ENCODE measurements around the gene AUP1. TPM values are rescaled to one million over a fixed set of nuclear protein-coding genes. Genes with fewer than 3 reads are reported as not detected.

The AUP1 gene
- total and polyA plus RNA-seq, 2 of the 8 experiments (the other 6 are each of a cell fraction or from before 2014, with no cell fraction given) = 83.4 to 121 TPM

GRCh38 chr2:74507926-74508520, 21.5 kb downstream of the AUP1 start:
- Histone ChIP-seq H3K27me3 (replicated peaks in 1 of 4; ENCODE audit: control insufficient read depth in 3 of 4, extremely low read depth in 1 of 4, insufficient read depth in 3 of 4, low read length in 3 of 4) (peaks cover 47 to 80% (median 75%) of the 10 kb centered on the region in 4 experiments), H3K9ac (replicated peaks in 1 of 4; ENCODE audit: extremely low read depth in 1 of 4, low read depth in 3 of 4, low read length in 3 of 4) (peak overlapping the region in 3 of 4 experiments; percentile 7 to 40 (median 38); a peak in 6 of 7 replicates), H3K18ac (ENCODE audit: extremely low read depth, low read length) (peak overlapping the region; percentile 68; the same call in 1 of the 2 replicates), H3K4me1 (replicated peaks in 1 of 4; ENCODE audit: control insufficient read depth in 3 of 4, insufficient read depth in 4 of 4, low read length in 3 of 4) (peaks cover 2 to 20% (median 18%) of the 10 kb centered on the region in 4 experiments), H2BK15ac (ENCODE audit: low read length) (no peak overlapping the region), H3K27ac (ENCODE audit: low read depth, low read length) (peak overlapping the region; percentile 99; the same call in 1 of the 2 replicates), H4K5ac (ENCODE audit: insufficient read length, low read depth, low read length) (peak overlapping the region; percentile 85), H3K56ac (replicated peaks; ENCODE audit: insufficient read length, low read depth, low read length) (peak overlapping the region; percentile 83), H3K4me3 (ENCODE audit: extremely low read depth in 1 of 4, insufficient read depth in 2 of 4, low read depth in 3 of 4, low read length in 4 of 4) (peak overlapping the region; percentile 61 to 98 (median 92)), H4K8ac (ENCODE audit: extremely low read depth, insufficient read depth, low read length) (peak overlapping the region; percentile 43; the same call in 1 of the 2 replicates), H2AK5ac (ENCODE audit: low read depth, low read length) (no peak overlapping the region), H4K91ac (replicated peaks; ENCODE audit: insufficient read length, low read length) (peak overlapping the region; percentile 25), H3K79me1 (ENCODE audit: low read depth, low read length) (no peaks in the 10 kb centered on the region), H3K14ac (ENCODE audit: insufficient read length) (no peak overlapping the region), H2BK5ac (ENCODE audit: low read depth, low read length) (no peak overlapping the region; the same call in 1 of the 2 replicates), H3K4ac (replicated peaks; ENCODE audit: insufficient read length, low read depth, low read length) (no peak overlapping the region), H3K36me3 (ENCODE audit: control insufficient read depth in 2 of 4, insufficient read depth in 4 of 4, low read length in 3 of 4) (peaks cover 0 to 9% (median 4%) of the 10 kb centered on the region in 4 experiments; a peak in 6 of 8 replicates), H3K23me2 (ENCODE audit: low read depth, low read length) (peaks cover 21% of the 10 kb centered on the region), H2BK120ac (replicated peaks; ENCODE audit: low read depth, low read length) (no peak overlapping the region), H3K9me3 (ENCODE audit: insufficient read depth in 2 of 2, low read depth in 1 of 2, low read length in 1 of 2) (no peaks in the 10 kb centered on the region), H3K79me2 (ENCODE audit: control insufficient read depth in 1 of 2, insufficient read depth in 2 of 2, low read length in 2 of 2) (peaks cover 0 to 3% of the 10 kb centered on the region in 2 experiments; a peak in 1 of 4 replicates), H3K23ac (ENCODE audit: insufficient read length) (no peak overlapping the region), H2BK20ac (ENCODE audit: low read length) (no peak overlapping the region), H2AFZ (ENCODE audit: low read length) (peak overlapping the region; percentile 71; the same call in 1 of the 2 replicates), H4K20me1 (replicated peaks in 1 of 2; ENCODE audit: control insufficient read depth in 1 of 2, insufficient read depth in 2 of 2, low read length in 2 of 2) (peaks cover 0 to 4% of the 10 kb centered on the region in 2 experiments), H3K4me2 (ENCODE audit: insufficient read depth in 1 of 2, low read depth in 2 of 2, low read length in 2 of 2) (peak overlapping the region; percentile 86), H2BK12ac (ENCODE audit: low read depth, low read length) (no peak overlapping the region)
- ChIA-PET CTCF (ENCODE audit: partially characterized antibody) (interaction anchor here (0.9 to 2.4 kb wide), 6 partner anchors 16 to 80 kb away, joined by 3 to 13 read pairs (median 4); partner anchors contain the start of genes CCDC142 and TTC31), POLR2A (ENCODE audit: partially characterized antibody) (interaction anchor here (1.0 to 3.9 kb wide), 12 partner anchors 8 to 78 kb away, joined by 3 to 26 read pairs (median 6); partner anchors contain the start of genes AUP1, CCDC142, DQX1 and HTRA2)
- DNase-seq (ENCODE audit: low read depth in 1 of 2, low spot score in 2 of 2) (peak in 1 of 2 experiments; percentile 78), FAIRE-seq (no peak)
- 6% methylated on average over 27 of the region's 38 CpGs; no CpG with 5 or more reads in 1 of the 2 experiments for WGBS, 2 experiments (ENCODE audit: extremely low coverage in 1 of 2, insufficient coverage in 1 of 2, insufficient read length in 1 of 2, insufficient replicate concordance in 2 of 2, low coverage in 1 of 2, low lambda C conversion rate in 2 of 2, missing lambda C conversion rate in 1 of 2)
- TF ChIP-seq E2F6 (IDR thresholded peaks at IDR 0.05) = 0 out of 2 replicates have a peak, but pooled peaks have one; percentile 22
- TF ChIP-seq SIN3A (conservative IDR thresholded peaks at IDR 0.05 in 1 of 2, IDR thresholded peaks at IDR 0.05 in 1 of 2; ENCODE audit: low read depth in 1 of 2, low read length in 2 of 2) = 0 out of 4 replicates have a peak, but pooled peaks of 1 of the 2 experiments have one; percentile 12
- TF ChIP-seq EZH2 (IDR thresholded peaks at IDR 0.05; ENCODE audit: low read depth, low read length, severe bottlenecking) = no peak
- 0 out of 2 replicates have a peak, but pooled peaks have one; percentile 3 for TF ChIP-seq CREB1 (IDR thresholded peaks at IDR 0.05)
- no peak for TF ChIP-seq BCL11A (IDR thresholded peaks at IDR 0.05; ENCODE audit: low read depth in 2 of 2, low read length in 2 of 2)
- TF ChIP-seq ASH2L (IDR thresholded peaks at IDR 0.05; ENCODE audit: low read length) = peak; percentile 87
- peak; percentile 44 for TF ChIP-seq KDM4A (IDR thresholded peaks at IDR 0.05; ENCODE audit: low read depth, low read length, severe bottlenecking)
- TF ChIP-seq SRF (IDR thresholded peaks at IDR 0.05; ENCODE audit: low read depth, low read length) = no peak
- TF ChIP-seq SAP30 (IDR thresholded peaks at IDR 0.05; ENCODE audit: insufficient read depth, insufficient replicate concordance, low read length) = no peak
- TF ChIP-seq NRF1 (IDR thresholded peaks at IDR 0.05; ENCODE audit: low read depth, low read length) = no peak
